GM18517 (cell line): ENCODE measurements around the gene HP1BP3.
A peak's percentile ranks its signal among the peaks of the same experiment; 100 is the strongest.

Experiments used
- ATAC-seq: cut with Tn5 transposase; IDR thresholded peaks from one replicate; pipeline ENCODE4 v1.9.1; 2021; ENCODE audit warnings: mild to moderate bottlenecking, moderate library complexity; ENCODE audit not compliant: unreplicated experiment

The HP1BP3 gene

GRCh38 chr1:20771780-20772179, 15.3 kb downstream of the HP1BP3 start:
- ATAC-seq, result no peak

- ATAC-seq, result no peak
Observed at GRCh38 chr1:20770314-20771087, 16.6 kb downstream of the HP1BP3 start.

- ATAC-seq, result no peak
Observed at GRCh38 chr1:20767271-20767670, 19.8 kb downstream of the HP1BP3 start.

GRCh38 chr1:20763417-20763816, 23.7 kb downstream of the HP1BP3 start:
- ATAC-seq, result no peak

GRCh38 chr1:20760322-20760721, 26.8 kb downstream of the HP1BP3 start:
- no peak for ATAC-seq

GRCh38 chr1:20753589-20753988, 33.5 kb downstream of the HP1BP3 start:
- ATAC-seq, result no peak

GRCh38 chr1:20751462-20751990, 35.6 kb downstream of the HP1BP3 start:
- no peak for ATAC-seq

- no peak for ATAC-seq
Observed at GRCh38 chr1:20742671-20743070, 44.4 kb downstream of the HP1BP3 start.

GRCh38 chr1:20740781-20741180, 46.3 kb downstream of the HP1BP3 start:
- no peak for ATAC-seq

GRCh38 chr1:20739225-20739624, 47.9 kb downstream of the HP1BP3 start:
- no peak for ATAC-seq

- ATAC-seq, result no peak
Observed at GRCh38 chr1:20735581-20736111, 51.5 kb downstream of the HP1BP3 start.

GRCh38 chr1:20733360-20733975, 53.6 kb downstream of the HP1BP3 start:
- ATAC-seq, result no peak

GRCh38 chr1:20732588-20733359, 54.3 kb downstream of the HP1BP3 start, which contains the start of gene SH2D5:
Gene SH2D5, minus strand, starts transcription at chr1:20732703. Its CDS starts 4,659 bp downstream, at chr1:20728044.
- ATAC-seq, result peak; percentile 58

GRCh38 chr1:20732071-20732587, 55.0 kb downstream of the HP1BP3 start:
- ATAC-seq, result no peak

GRCh38 chr1:20731057-20731991, 55.8 kb downstream of the HP1BP3 start:
- ATAC-seq, result no peak

- no peak for ATAC-seq
Observed at GRCh38 chr1:20730690-20731056, 56.4 kb downstream of the HP1BP3 start.

- ATAC-seq, result no peak
Observed at GRCh38 chr1:20729990-20730689, 57.0 kb downstream of the HP1BP3 start.

- ATAC-seq, result no peak
Observed at GRCh38 chr1:20729155-20729931, 57.8 kb downstream of the HP1BP3 start.
